Panc1 (cell line): ENCODE data around the gene CHAC2. TPM values are rescaled to one million over a fixed set of nuclear protein-coding genes. Genes with fewer than 3 reads are reported as not detected.

Source experiments
- ATAC-seq: fragments of 200-7000 bp; cut with Tn5 transposase; 2 replicates; pipeline ENCODE4 v1.9.1; 2020; ENCODE audit warnings: mild to moderate bottlenecking, moderate library complexity
- BruUV-seq: library from RNA; stranded (reverse); fragments of 400-500 nt; replicated peaks from 2 replicates; lab custom pipeline; 2021; lab: Mats Ljungman, UMichigan
- CTCF ChIA-PET: fragments of 300-600 bp; sonication (Branson Sonifier 250); formaldehyde crosslinking; loops from one replicate; lab custom pipeline; 2022; ENCODE audit warnings: antibody characterized with exemption; lab: Charles Lee
- POLR2A ChIA-PET: fragments of 300-600 bp; sonication (Branson Sonifier 250); formaldehyde crosslinking; loops from one replicate; lab custom pipeline; 2022; ENCODE audit warnings: antibody characterized with exemption; lab: Charles Lee
- DNase-seq: peaks from one replicate; pipeline ENCODE4 v3.0.0-alpha.2; 2010; ENCODE audit warnings: low read depth, low spot score
- H3K27ac ChIP-seq: 2 replicates; pipeline ENCODE4 v1.5.1; 2011; ENCODE audit warnings: mild to moderate bottlenecking, low read length, inconsistent platforms
- H3K27me3 ChIP-seq: fragments of 200-500 bp; sonication (Bioruptor generic); 2 replicates; pipeline ENCODE4 v1.6.0; 2014; ENCODE audit warnings: low read length, inconsistent platforms; ENCODE audit not compliant: control insufficient read depth, insufficient read depth
- H3K36me3 ChIP-seq: fragments of 200-500 bp; sonication (Bioruptor generic); 2 replicates; pipeline ENCODE4 v1.5.1; 2014; ENCODE audit warnings: inconsistent platforms, mild to moderate bottlenecking, low read length, moderate library complexity; ENCODE audit not compliant: control insufficient read depth, insufficient read depth
- H3K4me1 ChIP-seq: 2 replicates; pipeline ENCODE4 v1.5.1; 2011; ENCODE audit warnings: inconsistent platforms, mild to moderate bottlenecking, low read length, moderate library complexity; ENCODE audit not compliant: control insufficient read depth, insufficient read depth
- H3K4me3 ChIP-seq, 2 experiments: 2 replicates each; pipeline ENCODE4 v1.5.1; 2011 to 2012; ENCODE audit warnings: low read depth in 2 of 2, low read length in 2 of 2, mild to moderate bottlenecking in 2 of 2, inconsistent platforms in 1 of 2, moderate library complexity in 1 of 2
- H3K9me3 ChIP-seq: fragments of 200-500 bp; sonication (Bioruptor generic); 2 replicates; pipeline ENCODE4 v1.5.1; 2014; ENCODE audit warnings: low read depth, mild to moderate bottlenecking, inconsistent platforms, low read length, moderate library complexity; ENCODE audit not compliant: control insufficient read depth, insufficient read depth
- POLR2AphosphoS5 ChIP-seq: IDR thresholded peaks from 2 replicates; pipeline ENCODE4 v1.6.1; 2012; ENCODE audit warnings: mild to moderate bottlenecking, low read depth, low read length, moderate library complexity
- SIN3A ChIP-seq: IDR thresholded peaks from 2 replicates; pipeline ENCODE4 v1.6.1; 2012; ENCODE audit warnings: low read depth, mild to moderate bottlenecking, low read length, moderate library complexity, borderline replicate concordance; ENCODE audit not compliant: insufficient read depth
- TCF7L2 ChIP-seq: IDR thresholded peaks from 2 replicates; pipeline ENCODE4 v1.6.1; 2011; ENCODE audit warnings: mild to moderate bottlenecking, low read depth, low read length, inconsistent platforms
- in situ Hi-C: cut with HindIII; loops from 2 replicates; pipeline ENCODE4 v1.10.0; 2016; ENCODE audit warnings: low sequenced_read_pairs, low pct_unique_long_range_greater_than_20kb
- intact Hi-C: fragments of 100-400 bp; cut with micrococcal nuclease; formaldehyde crosslinking; loops from one replicate; pipeline ENCODE4 v1.10.0; 2022; ENCODE audit not compliant: unreplicated experiment
- total RNA-seq: library from RNA; stranded (reverse); gene quantifications from one replicate; pipeline ENCODE4 v1.2.1, GENCODE V29; 2021; ENCODE audit not compliant: unreplicated experiment
- TF ChIP-seq, protein P1 (sequence below): fragments of 450-650 bp; IDR thresholded peaks from 2 replicates; pipeline ENCODE4 v1.5.1; 2017; ENCODE audit warnings: mild to moderate bottlenecking
- TF ChIP-seq, protein P2 (sequence below), 2 experiments: IDR thresholded peaks; 2 replicates each; pipeline ENCODE4 v1.6.1; 2011 to 2012; ENCODE audit warnings: low read depth in 2 of 2, control low read depth in 1 of 2, low read length in 1 of 2, mild to moderate bottlenecking in 1 of 2, moderate library complexity in 1 of 2; ENCODE audit not compliant: insufficient read depth in 1 of 2

Gene CHAC2
- total RNA-seq, 1 experiment from 2014 or later = 7.6 TPM

DNA sequence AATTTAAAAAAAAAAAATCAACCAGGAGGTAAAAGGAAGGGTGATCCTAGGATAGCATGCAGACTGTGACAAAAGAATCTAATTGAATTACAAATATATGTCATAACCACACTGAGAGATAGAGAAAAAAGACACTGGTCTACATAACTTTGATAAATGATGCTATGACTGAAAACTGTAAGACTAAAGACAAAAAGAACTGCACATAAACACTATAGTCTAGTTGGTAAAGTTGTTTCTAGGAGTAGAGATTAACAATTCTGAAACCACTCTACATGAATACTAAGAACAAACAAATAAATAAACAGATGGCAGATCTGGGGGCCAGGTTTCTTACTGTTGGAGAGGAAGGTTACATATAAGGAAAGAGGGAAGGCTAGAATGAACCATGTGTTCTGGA lies 14.6 kb upstream of the CHAC2 start:
- no peaks in the 10 kb centered on the region for H3K27me3 ChIP-seq
- no peak overlapping the region for H3K4me3 ChIP-seq
- no peaks in the 10 kb centered on the region for H3K36me3 ChIP-seq
- intact Hi-C loops (no loop called here), in situ Hi-C loops (no loop called here)
- TF ChIP-seq TCF7L2 = no peak
- TF ChIP-seq POLR2AphosphoS5 = no peak
- TF ChIP-seq, protein P1, sequence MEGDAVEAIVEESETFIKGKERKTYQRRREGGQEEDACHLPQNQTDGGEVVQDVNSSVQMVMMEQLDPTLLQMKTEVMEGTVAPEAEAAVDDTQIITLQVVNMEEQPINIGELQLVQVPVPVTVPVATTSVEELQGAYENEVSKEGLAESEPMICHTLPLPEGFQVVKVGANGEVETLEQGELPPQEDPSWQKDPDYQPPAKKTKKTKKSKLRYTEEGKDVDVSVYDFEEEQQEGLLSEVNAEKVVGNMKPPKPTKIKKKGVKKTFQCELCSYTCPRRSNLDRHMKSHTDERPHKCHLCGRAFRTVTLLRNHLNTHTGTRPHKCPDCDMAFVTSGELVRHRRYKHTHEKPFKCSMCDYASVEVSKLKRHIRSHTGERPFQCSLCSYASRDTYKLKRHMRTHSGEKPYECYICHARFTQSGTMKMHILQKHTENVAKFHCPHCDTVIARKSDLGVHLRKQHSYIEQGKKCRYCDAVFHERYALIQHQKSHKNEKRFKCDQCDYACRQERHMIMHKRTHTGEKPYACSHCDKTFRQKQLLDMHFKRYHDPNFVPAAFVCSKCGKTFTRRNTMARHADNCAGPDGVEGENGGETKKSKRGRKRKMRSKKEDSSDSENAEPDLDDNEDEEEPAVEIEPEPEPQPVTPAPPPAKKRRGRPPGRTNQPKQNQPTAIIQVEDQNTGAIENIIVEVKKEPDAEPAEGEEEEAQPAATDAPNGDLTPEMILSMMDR = no peak
- TF ChIP-seq, protein P2, sequence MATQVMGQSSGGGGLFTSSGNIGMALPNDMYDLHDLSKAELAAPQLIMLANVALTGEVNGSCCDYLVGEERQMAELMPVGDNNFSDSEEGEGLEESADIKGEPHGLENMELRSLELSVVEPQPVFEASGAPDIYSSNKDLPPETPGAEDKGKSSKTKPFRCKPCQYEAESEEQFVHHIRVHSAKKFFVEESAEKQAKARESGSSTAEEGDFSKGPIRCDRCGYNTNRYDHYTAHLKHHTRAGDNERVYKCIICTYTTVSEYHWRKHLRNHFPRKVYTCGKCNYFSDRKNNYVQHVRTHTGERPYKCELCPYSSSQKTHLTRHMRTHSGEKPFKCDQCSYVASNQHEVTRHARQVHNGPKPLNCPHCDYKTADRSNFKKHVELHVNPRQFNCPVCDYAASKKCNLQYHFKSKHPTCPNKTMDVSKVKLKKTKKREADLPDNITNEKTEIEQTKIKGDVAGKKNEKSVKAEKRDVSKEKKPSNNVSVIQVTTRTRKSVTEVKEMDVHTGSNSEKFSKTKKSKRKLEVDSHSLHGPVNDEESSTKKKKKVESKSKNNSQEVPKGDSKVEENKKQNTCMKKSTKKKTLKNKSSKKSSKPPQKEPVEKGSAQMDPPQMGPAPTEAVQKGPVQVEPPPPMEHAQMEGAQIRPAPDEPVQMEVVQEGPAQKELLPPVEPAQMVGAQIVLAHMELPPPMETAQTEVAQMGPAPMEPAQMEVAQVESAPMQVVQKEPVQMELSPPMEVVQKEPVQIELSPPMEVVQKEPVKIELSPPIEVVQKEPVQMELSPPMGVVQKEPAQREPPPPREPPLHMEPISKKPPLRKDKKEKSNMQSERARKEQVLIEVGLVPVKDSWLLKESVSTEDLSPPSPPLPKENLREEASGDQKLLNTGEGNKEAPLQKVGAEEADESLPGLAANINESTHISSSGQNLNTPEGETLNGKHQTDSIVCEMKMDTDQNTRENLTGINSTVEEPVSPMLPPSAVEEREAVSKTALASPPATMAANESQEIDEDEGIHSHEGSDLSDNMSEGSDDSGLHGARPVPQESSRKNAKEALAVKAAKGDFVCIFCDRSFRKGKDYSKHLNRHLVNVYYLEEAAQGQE (IDR thresholded peaks at IDR 0.05; ENCODE audit: insufficient read depth in 1 of 2, low read depth in 2 of 2, low read length in 1 of 2) = no peak
- TF ChIP-seq SIN3A = no peak
- DNase-seq (no peak), ATAC-seq (no peak)
- CTCF ChIA-PET = no interaction called here
- no peaks in the 10 kb centered on the region for H3K9me3 ChIP-seq
- no TSS peak for BruUV-seq
- POLR2A ChIA-PET = no interaction called here
- no peaks in the 10 kb centered on the region for H3K4me1 ChIP-seq
- no peak overlapping the region for H3K27ac ChIP-seq

DNA sequence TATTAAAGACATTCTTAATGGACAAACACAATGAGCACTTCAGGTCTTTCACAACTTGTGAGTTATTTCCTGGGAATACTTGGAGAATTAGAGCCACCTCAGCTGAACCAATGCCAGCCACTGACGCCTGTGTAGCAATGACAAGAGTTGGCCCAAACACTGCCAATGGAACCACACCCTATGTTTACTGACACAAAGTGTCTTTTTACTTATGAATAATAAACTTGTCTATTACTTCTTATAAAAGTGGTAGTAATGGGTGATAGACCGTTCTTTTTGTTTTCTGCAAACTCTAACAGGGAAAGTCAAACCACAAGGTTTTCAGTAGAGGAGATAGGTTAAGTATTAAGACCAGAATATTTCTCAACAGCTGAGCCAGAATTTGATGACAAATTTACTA lies 12.5 kb upstream of the CHAC2 start:
- Histone ChIP-seq H3K27me3 (no peaks in the 10 kb centered on the region), H3K4me1 (no peaks in the 10 kb centered on the region), H3K27ac (no peak overlapping the region), H3K9me3 (no peaks in the 10 kb centered on the region), H3K4me3 (no peak overlapping the region), H3K36me3 (no peaks in the 10 kb centered on the region)
- BruUV-seq = no TSS peak
- TF ChIP-seq, protein P1 = no peak
- TF ChIP-seq POLR2AphosphoS5 (no peak), SIN3A (no peak), TCF7L2 (no peak)
- TF ChIP-seq, protein P2 (IDR thresholded peaks at IDR 0.05; ENCODE audit: insufficient read depth in 1 of 2, low read depth in 2 of 2, low read length in 1 of 2) = no peak
- in situ Hi-C loops = no loop called here
- ChIA-PET CTCF (no interaction called here), POLR2A (no interaction called here)
- no peak for DNase-seq
- intact Hi-C loops = no loop called here
- no peak for ATAC-seq
